Skin of body (tissue), 2 donors: Measurements from ENCODE around the gene FER. TPM values are rescaled to one million over a fixed set of nuclear protein-coding genes. Genes with fewer than 3 reads are reported as not detected.
A peak's percentile ranks its signal among the peaks of the same experiment; 100 is the strongest.
"Not testable (repeated sequence)": the region's sequence is repeated elsewhere in the genome, so short reads cannot be mapped to it uniquely, and the experiment has no call there.

ENCODE experiments used
- DNase-seq: peaks from one replicate; lab custom pipeline; 2025; lab: John Stamatoyannopoulos, UW
- total RNA-seq: library from RNA; depleted of rRNA; stranded (reverse); fragments of >200 nt; gene quantifications from one replicate; pipeline ENCODE4 v1.2.3, GENCODE V29; 2014

FER gene
- total RNA-seq, 1 donor from 2014 or later, result 31.8 TPM

DNA sequence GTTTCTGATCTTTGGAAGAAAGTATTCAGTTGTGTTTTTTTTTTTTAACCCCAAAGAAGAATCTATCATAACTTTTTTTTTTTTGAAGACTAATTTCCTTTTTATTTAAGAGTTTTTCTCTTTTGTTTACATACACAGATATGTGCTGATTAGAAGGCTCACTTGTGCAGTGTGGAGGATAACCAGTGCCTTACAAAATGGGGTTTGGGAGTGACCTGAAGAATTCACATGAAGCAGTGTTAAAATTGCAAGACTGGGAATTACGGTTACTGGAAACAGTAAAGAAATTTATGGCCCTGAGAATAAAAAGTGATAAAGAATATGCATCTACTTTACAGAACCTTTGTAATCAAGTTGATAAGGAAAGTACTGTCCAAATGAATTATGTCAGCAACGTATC, 50.3 kb downstream of the FER start:
- DNase-seq, result no peak

DNA sequence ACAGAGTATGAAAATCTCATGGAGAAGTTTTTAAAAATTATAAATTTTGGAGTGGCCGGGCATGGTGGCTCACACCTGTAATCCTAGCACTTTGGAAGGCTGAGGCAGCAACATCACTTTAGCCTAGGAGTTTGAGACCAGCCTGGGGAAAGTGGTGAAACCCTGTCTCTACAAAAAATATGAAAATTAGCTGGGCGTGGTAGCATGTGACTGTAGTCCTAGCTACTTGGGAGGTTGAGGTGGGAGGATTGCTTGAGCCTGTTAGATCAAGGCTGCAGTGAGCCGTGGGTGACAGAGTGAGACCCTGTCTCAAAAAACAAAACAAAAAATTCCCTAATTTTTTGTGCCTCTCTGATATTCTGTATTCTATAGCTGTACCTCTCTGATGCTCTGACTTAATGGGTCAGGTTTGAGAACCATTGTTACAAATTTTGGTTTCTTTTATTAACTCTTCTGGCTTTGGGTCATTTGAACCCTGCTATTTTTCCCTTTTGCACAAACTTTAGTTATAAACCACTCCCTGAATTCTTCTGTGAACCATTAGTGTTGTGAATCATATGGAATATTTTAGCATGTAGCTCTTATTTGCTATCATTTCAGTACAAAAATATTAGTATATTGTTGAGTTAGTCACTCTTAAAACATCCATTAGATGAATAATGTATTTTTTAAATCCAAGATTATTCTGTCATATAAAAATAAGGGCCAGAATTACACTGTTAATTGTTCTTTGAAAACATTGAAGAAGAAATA, 51.0 kb downstream of the FER start:
- no peak for DNase-seq

DNA sequence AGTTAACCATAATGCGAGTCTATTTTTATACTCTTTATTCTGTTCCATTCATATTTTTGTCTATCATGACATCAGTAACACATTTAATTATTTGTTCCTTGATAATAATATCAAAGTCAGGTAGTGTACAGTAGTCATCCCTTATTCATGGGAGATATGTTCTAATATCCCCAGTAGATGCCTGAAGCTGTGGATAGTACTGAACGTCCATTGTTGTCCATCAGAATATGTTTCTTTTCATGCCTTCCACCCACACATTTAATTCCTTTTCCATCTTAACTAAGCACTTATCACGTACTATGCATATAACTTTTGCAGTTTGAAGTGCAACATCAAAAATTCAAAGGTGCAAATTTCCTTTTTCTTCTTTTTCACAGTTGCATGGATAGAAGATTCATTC, 53.6 kb downstream of the FER start:
- DNase-seq, result no peak

DNA sequence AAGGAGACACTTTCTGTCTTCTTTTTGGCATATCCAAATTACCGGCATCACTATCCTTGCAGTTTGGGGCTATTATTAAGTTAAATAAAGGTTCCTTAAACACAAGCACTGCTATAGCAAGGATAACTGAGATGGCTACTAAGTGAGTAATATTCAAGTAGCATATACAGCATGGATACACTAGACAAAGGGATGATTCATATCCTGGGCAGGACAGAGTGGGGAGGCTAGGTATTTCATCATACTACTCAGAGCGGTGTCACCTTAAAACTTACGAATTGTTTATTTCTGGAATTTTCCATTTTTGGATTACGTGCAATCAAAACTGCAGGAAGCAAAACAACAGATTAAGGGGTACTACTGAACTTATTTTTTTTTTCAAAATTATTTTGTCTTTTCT, 54.1 kb downstream of the FER start:
- DNase-seq, result no peak

DNA sequence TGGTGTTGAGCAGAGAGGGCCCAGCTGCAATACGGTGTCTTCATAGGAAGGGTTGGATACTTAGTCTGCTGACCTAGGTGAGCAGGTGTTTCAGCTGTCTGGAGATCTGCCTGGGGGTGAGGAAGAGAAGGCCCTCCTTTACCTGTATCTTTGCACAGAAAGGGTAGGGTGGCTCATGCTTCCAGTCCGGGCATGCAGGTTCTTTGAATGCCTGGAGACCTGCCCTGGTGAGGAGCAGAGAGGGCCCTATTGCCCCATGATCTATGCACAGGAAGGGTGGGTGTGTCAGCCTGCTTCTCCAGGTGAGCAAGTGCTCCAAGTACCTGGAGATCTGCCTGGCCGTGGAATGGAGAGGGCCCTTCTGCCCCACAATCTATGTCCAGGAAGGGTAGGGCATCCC, 63.0 kb downstream of the FER start:
- no peak for DNase-seq

DNA sequence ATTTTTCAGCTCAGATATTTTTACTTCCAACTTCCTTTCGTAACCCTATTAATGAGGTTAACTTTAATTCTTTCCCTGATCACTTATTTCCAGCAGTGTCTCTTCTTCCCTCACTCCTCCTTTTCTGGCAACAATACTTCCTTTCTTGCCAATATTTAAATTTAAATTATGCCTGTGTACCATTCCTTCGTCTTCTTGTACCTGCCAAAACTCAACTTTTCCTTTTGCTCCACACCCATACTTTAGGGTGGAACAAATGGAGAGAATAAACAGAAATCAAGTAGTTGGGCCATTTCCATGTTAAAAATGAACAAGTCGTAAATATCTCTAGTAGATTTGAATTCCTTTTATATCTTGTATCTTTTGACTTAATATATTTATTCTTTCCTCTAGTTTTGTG, 66.0 kb downstream of the FER start:
- peak; percentile 33 for DNase-seq

DNA sequence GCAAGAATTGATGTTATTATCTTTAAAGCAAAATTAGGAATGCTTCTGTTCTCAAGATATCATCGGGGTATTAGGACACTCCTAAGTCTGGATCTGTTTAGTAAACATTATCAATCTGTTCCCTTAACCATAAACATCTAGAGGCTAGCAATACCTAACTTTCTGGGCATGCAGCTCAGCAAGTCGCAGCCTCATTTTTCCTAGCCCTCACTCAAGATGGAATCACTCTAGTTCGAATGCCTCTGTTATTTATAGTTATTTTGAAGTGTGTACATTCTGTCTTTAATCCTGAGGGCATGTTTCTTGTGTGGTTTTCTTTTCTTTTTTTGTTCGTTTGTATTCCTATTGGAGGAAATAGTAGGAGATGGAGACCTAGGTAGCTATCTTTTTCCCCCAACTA, 66.9 kb downstream of the FER start:
- DNase-seq, result peak; percentile 6

DNA sequence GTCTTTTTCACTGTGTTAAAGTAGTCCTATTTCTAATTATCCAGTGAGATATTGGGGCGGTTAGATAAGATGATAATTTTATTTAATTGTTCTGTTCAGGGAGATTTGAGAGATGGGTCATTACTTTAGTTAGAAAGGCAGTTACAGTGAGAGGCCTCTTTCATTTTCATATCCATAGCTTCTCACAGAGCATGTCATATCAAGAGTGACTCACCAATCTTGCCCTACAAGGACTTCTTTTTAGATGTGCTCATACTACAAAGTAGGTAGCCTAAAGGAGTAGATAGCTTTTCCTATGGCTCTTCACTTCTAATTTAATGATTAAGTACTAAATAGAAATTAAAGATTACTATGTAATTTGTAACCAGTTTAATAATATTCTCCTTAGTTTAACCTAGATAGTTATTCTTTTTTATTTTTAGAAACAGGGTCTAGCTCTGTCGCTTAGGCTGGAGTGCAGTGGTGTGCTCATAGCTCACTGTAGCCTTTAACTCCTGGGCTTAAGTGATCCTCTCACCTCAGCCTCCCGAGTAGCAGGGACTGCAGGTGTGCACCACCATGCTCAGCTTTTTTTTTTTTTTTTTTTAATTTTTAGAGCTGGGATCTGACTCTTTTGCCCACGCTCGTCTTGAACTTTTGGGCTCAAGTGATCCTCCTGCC, 71.0 kb downstream of the FER start:
- DNase-seq, result no peak

DNA sequence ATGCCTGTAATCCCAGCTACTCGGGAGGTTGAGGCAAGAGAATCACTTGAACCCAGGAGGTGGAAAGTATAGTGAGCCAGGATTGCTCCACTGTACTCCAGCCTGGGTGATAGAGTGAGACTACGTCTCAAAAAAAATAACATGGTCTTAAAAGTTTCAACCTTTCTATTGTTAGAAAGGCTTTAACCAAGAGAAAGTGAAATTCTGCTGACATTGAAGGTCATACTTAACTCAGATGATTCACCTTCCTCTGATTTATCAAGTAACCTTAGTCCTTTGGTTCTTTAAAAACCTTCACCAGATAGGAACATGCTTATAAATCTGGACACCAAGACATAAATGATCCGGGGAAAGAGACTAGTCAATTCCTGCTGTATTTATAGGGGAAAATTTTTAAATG, 73.3 kb downstream of the FER start:
- no peak for DNase-seq

DNA sequence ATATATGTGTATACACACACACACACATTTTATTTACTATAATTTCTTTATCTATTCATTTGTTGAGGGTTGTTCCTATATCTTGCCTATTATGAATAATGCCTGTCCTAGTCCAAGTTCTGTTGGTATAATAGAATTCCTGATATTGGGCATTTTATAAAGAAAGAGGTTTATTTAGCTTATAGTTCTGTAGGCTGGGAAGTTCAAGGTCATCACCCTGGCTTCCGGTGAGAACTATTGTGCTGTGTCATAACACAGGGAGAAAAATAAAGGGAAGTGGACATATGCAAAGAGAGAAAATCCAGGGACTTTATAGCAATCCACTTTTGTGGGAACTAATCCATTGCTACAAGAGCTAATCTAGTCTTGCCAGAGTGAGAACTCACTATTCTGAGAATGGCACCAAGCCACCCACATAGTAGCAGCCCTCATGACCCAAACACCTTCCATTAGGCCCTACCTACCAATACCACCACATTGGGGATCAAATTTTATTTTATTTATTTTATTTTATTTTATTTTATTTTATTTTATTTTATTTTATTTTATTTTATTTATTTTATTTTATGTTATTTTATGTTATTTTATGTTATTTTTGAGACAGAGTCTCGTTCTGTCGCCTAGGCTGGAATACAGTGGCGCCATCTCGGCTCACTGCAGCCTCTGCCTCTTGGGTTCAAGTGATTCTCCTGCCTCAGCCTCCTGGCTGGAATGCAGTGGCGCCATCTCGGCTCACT, 74.7 kb downstream of the FER start:
- no peak for DNase-seq

DNA sequence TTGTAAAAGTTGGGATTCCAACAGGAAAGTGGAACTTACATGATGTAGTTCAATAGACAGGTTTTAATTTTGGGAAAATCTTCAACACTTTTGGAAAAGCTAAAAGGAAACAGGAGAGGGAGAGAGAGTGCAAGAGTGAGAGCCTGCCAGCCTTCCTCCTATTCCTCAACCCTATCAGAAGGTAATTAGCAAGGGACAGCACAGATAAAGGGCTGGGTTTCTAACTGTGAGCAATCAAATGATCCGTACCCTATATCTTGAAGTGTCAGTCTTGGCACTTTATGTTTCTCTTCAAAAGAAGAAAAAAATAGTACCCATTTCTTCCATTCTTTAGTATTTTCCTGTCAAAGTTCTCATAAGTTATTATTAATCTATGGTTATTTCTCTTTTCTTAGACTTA, 79.4 kb downstream of the FER start:
- DNase-seq, result no peak

DNA sequence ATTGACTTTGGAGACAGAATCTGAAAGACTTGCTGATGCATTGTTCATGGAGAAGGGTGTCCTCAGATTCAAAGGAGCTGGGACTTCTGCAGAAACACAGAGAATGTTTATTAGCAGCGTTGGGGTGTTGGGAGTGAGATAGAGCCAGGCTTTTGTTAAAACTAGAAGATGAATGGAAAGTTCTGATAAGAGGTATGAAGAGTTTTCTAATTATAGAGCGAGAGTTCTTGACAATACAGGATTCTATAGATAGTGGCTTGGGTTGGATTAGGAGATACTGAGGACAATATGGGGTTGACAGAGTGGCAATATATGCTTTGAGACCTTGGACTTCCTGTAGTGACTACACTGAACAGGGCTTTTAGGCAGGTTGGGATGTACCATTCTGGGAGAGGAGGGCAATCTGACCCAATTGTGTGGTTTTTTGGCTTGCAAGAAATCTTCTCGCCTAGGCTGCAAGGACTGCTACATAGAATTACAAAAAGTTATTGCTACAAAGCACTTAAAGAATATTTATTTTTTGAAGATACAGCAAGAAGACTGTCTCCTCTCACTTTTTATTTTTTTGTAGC, 83.1 kb downstream of the FER start:
- no peak for DNase-seq

DNA sequence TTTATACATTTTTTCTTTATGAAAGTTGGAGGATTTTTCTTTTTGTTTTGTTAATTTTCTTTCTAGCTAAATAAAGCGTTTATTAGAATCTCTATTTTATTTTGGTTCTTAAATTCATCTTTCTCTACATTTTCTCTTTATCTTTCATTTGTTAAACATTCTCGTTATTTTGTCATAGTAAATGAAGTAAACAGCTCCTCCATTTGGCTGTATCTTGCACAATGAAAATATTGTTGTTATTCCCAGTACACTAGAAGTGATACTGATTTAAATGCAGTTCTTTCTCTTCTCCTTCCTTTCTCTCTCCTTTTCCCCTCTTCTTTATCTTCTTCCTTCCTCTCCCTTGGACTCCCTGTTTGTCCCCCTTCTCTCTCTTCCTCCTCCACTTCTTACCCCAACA, 88.8 kb downstream of the FER start:
- no peak for DNase-seq

DNA sequence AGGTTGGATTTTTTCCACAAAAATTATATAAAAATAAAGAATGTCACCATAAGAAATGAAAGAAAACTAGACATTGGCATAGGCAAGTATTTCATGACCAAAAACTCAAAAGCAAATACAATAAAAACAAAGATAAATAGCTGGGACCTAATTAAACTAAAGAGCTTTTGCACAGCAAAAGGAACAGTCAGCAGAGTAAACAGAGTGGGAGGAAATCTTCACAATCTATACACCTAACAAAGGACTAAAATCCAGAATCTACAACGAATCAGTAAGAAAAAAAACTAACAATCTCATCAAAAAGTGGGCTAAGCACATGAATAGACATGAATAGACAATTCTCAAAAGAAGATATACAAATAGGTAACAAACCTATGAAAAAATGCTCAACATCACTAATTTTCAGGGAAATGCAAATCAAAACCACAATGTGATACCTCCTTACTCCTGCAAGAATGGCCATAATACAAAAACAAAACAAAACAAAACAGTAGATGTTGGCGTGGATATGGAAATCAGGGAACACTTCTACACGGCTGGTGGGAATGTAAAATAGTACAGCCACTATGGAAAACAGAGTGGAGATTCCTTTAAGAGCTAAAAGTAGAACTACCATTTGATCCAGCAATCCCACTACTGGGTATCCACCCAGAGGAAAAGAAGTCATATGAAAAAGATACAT, 94.7 kb downstream of the FER start:
- DNase-seq, result not testable (repeated sequence)

DNA sequence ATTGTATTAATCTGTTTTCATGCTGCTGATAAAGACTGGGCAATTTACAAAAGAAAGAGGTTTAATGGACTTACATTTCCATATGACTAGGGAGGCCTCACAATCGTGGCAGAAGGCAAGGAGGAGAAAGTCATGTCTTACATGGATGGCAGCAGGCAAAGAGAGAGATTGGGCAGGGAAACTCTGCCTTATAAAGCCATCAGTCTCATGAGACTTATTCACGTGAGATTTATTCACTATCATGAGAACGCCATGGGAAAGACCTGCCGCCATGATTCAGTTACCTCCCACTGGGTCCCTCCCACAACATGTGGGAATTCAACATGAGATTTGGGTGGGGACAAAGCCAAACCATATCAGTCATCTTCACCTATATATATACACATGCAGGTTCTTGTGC, 103.4 kb downstream of the FER start:
- DNase-seq, result not testable (repeated sequence)

DNA sequence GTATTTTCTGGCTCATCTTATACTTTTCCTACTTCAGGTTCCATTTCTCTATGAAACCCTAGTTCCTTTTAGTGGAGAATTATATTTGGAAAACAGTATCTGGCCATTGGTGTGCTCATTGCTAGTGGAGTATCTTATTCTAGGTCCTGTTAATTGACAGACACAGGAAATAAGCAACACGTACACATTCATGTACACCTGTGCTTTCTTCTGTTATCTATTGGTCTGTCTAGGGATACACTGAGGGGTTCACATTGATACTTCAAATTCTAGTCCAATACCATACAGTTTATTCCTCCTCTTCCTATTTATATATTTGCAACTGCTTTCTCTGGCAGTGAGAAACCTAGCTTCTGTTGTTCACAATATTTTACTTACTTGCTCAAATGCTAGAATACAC, 110.2 kb downstream of the FER start:
- DNase-seq, result no peak

DNA sequence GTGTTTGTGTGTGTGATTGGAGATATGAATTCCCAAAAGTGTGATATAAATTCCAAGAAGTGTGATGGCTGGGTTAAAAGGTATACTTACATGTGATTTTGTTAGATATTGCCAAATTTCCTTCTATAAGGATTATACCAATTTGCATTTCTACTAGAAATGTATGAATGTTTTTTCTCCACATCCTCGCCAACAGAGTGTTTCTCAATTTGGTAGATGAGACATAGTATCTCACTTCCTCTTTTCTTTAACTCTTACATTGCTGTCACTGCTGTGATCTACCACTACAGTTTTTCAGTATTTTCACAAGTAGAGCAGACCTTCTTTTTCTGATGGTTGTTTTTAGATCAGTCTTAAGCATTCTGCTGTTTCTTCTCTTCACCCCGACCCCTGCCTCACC, 111.3 kb downstream of the FER start:
- DNase-seq, result no peak

DNA sequence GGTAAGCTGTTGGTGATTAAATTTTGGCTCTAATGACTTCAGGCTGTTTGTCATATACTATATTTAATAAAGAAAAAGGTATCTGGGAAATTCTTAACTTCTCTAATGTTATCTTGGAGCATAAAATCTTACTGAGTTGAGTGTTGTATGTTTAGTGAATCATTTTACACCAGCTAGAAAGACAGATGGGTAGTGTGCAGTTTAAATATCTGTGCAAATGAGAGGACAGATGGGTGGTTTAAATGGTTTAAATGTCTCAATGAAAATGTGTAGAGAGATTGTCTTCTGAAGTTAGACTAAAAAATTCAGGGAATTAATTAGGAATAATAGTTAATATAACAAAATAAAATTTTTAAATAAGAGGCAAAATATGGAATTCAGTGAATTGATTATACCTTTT, 114.5 kb downstream of the FER start:
- DNase-seq, result no peak

DNA sequence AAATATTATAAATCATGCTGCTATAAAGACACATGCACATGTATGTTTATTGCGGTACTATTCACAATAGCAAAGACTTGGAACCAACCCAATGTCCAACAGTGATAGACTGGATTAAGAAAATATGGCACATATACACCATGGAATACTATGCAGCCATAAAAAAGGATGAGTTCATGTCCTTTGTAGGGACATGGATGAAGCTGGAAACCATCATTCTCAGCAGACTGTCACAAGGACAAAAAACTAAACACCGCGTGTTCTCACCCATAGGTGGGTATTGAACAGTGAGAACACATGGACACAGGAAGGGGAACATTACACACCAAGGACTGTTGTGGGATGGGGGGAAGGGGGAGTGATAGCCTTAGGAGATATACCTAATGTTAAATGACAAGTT, 118.4 kb downstream of the FER start:
- not testable (repeated sequence) for DNase-seq

DNA sequence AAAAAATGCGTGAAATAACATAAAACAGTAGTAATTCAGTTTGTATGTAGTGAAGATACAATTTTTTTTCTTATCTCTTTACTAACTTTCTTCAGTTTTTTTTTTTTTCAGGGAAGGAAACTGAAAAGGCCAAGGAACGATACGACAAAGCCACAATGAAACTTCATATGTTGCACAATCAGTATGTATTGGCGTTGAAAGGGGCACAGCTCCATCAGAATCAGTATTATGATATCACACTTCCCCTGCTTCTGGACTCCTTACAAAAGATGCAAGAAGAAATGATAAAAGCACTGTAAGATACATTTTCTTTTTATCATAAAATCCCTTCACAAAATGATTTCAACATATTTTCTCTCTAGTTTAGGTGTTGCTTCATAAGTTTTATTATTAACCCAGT, 120.0 kb downstream of the FER start:
- DNase-seq, result no peak

DNA sequence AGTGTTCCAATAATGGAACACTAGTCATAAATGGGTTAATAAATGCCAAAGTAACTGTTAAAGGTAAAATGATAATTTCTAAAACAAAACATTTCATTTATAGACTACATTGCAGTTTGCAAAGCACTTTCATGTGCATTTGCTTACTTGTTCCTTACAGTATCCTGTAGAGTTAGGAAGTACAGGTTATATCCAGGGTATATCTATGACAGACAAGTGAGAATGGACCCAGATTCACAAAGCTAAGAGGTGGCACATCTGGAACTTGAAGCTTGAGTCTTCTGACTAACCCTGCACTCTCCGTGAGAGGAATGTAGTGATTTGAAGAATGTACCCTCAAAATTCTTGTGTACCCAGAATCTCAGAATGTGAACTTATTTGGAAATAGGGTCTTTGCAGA, 121.4 kb downstream of the FER start:
- no peak for DNase-seq

DNA sequence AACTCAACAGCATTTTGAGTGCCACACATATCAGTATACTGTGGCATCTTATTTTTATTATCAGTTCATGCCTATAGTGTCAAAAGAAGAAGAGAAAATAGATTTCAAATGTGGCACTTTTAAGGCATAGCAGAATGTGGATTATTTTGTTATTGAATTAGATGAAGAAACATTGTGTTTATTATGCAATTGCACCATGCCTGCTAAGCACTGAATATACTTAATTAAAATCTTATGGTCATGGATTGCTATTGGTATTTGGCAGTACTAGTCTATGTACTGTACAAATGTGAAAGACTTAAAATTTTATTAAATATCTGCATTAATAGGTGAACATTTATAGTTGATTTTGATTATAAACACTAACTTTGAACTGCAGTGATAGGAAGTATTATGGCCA, 128.8 kb downstream of the FER start:
- peak; percentile 5 for DNase-seq
